Endothelial cell of umbilical vein (primary cell): ENCODE results near the gene FRMD4A. TPM values are rescaled to one million over a fixed set of nuclear protein-coding genes. Genes with fewer than 3 reads are reported as not detected.

Experiments used
- BruUV-seq: library from RNA; stranded (reverse); fragments of 400-500 nt; replicated peaks from 2 replicates; lab custom pipeline; 2021; lab: Mats Ljungman, UMichigan
- CTCF ChIA-PET: fragments of 300-600, 350-600 bp; sonication (Branson Sonifier 250); formaldehyde crosslinking; loops from one replicate; lab custom pipeline; 2021; ENCODE audit warnings: antibody characterized with exemption, inconsistent platforms; lab: Charles Lee
- POLR2A ChIA-PET: fragments of 300-600, 350-600 bp; sonication (Branson Sonifier 250); formaldehyde crosslinking; loops from one replicate; lab custom pipeline; 2021; ENCODE audit warnings: antibody characterized with exemption, inconsistent platforms; lab: Charles Lee
- DNase-seq: peaks from one replicate; pipeline ENCODE4 v3.0.0-alpha.2; 2011; ENCODE audit warnings: low read depth, low spot score
- FAIRE-seq: peaks from 2 replicates; lab custom pipeline; 2011; peaks lifted over from hg19 to GRCh38; lab: Jason Lieb, UNC
- H2AFZ ChIP-seq: 2 replicates; pipeline ENCODE4 v1.6.0; 2012; ENCODE audit warnings: low read depth, low read length, control low read depth, inconsistent platforms
- H3K27ac ChIP-seq: 2 replicates; pipeline ENCODE4 v1.5.1; 2011; ENCODE audit warnings: low read depth, mild to moderate bottlenecking, control low read depth, low read length, moderate library complexity; ENCODE audit not compliant: insufficient read depth
- H3K27me3 ChIP-seq, 2 experiments: 2 replicates each; pipeline versions ENCODE4 v1.6.0 to v1.6.1; 2011; ENCODE audit warnings: low read length in 2 of 2, mixed read lengths in 1 of 2; ENCODE audit not compliant: control insufficient read depth in 2 of 2, insufficient read depth in 2 of 2
- H3K36me3 ChIP-seq, 2 experiments: 2 replicates in 1 of 2; 3 replicates in 1 of 2; pipeline ENCODE4 v1.5.1; 2011; ENCODE audit warnings: low read length in 2 of 2, mild to moderate bottlenecking in 1 of 2, moderate library complexity in 1 of 2; ENCODE audit not compliant: control insufficient read depth in 2 of 2, insufficient read depth in 2 of 2; ENCODE audit errors: extremely low read depth in 1 of 2
- H3K4me1 ChIP-seq: 3 replicates; pipeline ENCODE4 v1.5.1; 2011; ENCODE audit warnings: mild to moderate bottlenecking, low read length; ENCODE audit not compliant: control insufficient read depth, insufficient read depth; ENCODE audit errors: extremely low read depth
- H3K4me2 ChIP-seq: 2 replicates; pipeline ENCODE4 v1.6.1; 2011; ENCODE audit warnings: low read length, control low read depth, mixed read lengths; ENCODE audit not compliant: insufficient read depth
- H3K4me3 ChIP-seq, 3 experiments: fragments of 200-600 bp in 1 of 3; sonication (generic), shearing (Covaris generic) in 1 of 3; replicated peaks in 1 of 3; 2 replicates each; pipeline ENCODE4 v1.5.1; 2011 to 2016; ENCODE audit warnings: control low read depth in 3 of 3, low read length in 3 of 3, mild to moderate bottlenecking in 2 of 3, inconsistent platforms in 1 of 3, low read depth in 1 of 3, moderate library complexity in 1 of 3; ENCODE audit not compliant: insufficient read depth in 1 of 3
- H3K79me2 ChIP-seq: 2 replicates; pipeline ENCODE4 v1.6.0; 2012; ENCODE audit warnings: low read length, inconsistent platforms; ENCODE audit not compliant: control insufficient read depth, insufficient read depth
- H3K9ac ChIP-seq: replicated peaks from 2 replicates; pipeline ENCODE3; 2011; ENCODE audit warnings: low read length, control low read depth; ENCODE audit not compliant: insufficient read depth; ENCODE audit errors: extremely low read depth
- H3K9me1 ChIP-seq: replicated peaks from 3 replicates; pipeline ENCODE4 v1.6.0; 2011; ENCODE audit warnings: mild to moderate bottlenecking, low read length; ENCODE audit not compliant: control insufficient read depth, insufficient read depth; ENCODE audit errors: extremely low read depth
- H3K9me3 ChIP-seq: replicated peaks from 2 replicates; pipeline ENCODE4 v1.5.1; 2012; ENCODE audit warnings: low read length, inconsistent platforms; ENCODE audit not compliant: control insufficient read depth, insufficient read depth
- H4K20me1 ChIP-seq: replicated peaks from 2 replicates; pipeline ENCODE3; 2011; ENCODE audit warnings: mild to moderate bottlenecking, low read length; ENCODE audit not compliant: control insufficient read depth, insufficient read depth; ENCODE audit errors: extremely low read depth
- EZH2 ChIP-seq: IDR thresholded peaks from 2 replicates; pipeline ENCODE4 v1.6.1; 2012; ENCODE audit warnings: borderline replicate concordance, low read depth, mild to moderate bottlenecking, moderate library complexity, low read length, inconsistent platforms; ENCODE audit not compliant: severe bottlenecking
- FOS ChIP-seq: IDR thresholded peaks from 2 replicates; pipeline ENCODE4 v1.6.1; 2011; ENCODE audit warnings: mild to moderate bottlenecking, low read length, moderate library complexity, borderline replicate concordance; ENCODE audit not compliant: insufficient read depth
- GATA2 ChIP-seq: IDR thresholded peaks from 2 replicates; pipeline ENCODE4 v1.7.0; 2011; ENCODE audit warnings: low read depth, mild to moderate bottlenecking, moderate library complexity, mixed read lengths, low read length; ENCODE audit not compliant: insufficient read length, insufficient read depth
- JUN ChIP-seq: IDR thresholded peaks from 2 replicates; pipeline ENCODE4 v1.6.1; 2011; ENCODE audit warnings: borderline replicate concordance, low read depth; ENCODE audit not compliant: insufficient read length, insufficient read depth
- MYC ChIP-seq: IDR thresholded peaks from one replicate; pipeline ENCODE4 v1.6.1; 2011; ENCODE audit warnings: mild to moderate bottlenecking, low read depth, low read length
- POLR2A ChIP-seq: IDR thresholded peaks from 2 replicates; pipeline ENCODE4 v1.6.1; 2012; ENCODE audit warnings: low read depth, mild to moderate bottlenecking, control low read depth, low read length
- POLR2AphosphoS5 ChIP-seq: IDR thresholded peaks from 2 replicates; pipeline ENCODE4 v1.6.1; 2012; ENCODE audit warnings: low read depth, mild to moderate bottlenecking, control low read depth, low read length, moderate library complexity; ENCODE audit not compliant: insufficient read depth
- dilution Hi-C: fragments of 300-500 bp; cut with MboI; formaldehyde crosslinking; loops from one replicate; pipeline ENCODE4 v1.15.0; 2019; ENCODE audit warnings: low sequenced_read_pairs; ENCODE audit not compliant: extremely low pct_ligation_motif_present
- intact Hi-C: fragments of 100-400 bp; cut with micrococcal nuclease; formaldehyde crosslinking; loops from one replicate; pipeline ENCODE4 v1.10.0; 2022
- polyA plus RNA-seq, 4 experiments: library from polyadenylated mRNA; depleted of rRNA in 3 of 4; stranded (reverse) in 3 of 4; unstranded in 1 of 4; fragments of >200 nt; gene quantifications; 2 replicates each; pipeline versions ENCODE4 v1.2.1 to v1.2.3, GENCODE V29; 2011 to 2012; ENCODE audit warnings: missing spikeins in 1 of 4
- total RNA-seq: library from RNA; stranded (reverse); gene quantifications from 2 replicates; pipeline ENCODE4 v1.2.3, GENCODE V29; 2021
- TF ChIP-seq, protein P1 (sequence below): IDR thresholded peaks from 2 replicates; pipeline ENCODE4 v1.6.1; 2011; ENCODE audit not compliant: insufficient read depth, insufficient read length
- TF ChIP-seq, protein P2 (sequence below), 2 donors: IDR thresholded peaks; 1 replicate in 1 of 2; 2 replicates in 1 of 2; pipeline ENCODE4 v1.5.1; 2011; ENCODE audit warnings: low read length in 2 of 2, mild to moderate bottlenecking in 2 of 2, moderate library complexity in 2 of 2, control low read depth in 1 of 2, inconsistent platforms in 1 of 2, low read depth in 1 of 2; ENCODE audit not compliant: insufficient read depth in 1 of 2; ENCODE audit errors: extremely low read depth in 1 of 2

The FRMD4A gene
- total and polyA plus RNA-seq, 2 donors (not counting 3 experiments of a cell fraction or from before 2014, with no cell fraction given): 123 to 148 TPM

- H3K4me1 ChIP-seq: no peaks in the 10 kb centered on the region
- H3K9ac ChIP-seq: no peak overlapping the region
- intact Hi-C loops: no loop called here
These were observed 678.6 kb downstream of the FRMD4A start for GRCh38 chr10:13651969-13652720.

More at GRCh38 chr10:13651969-13652720, 678.6 kb downstream of the FRMD4A start:
- FAIRE-seq (no peak), DNase-seq (no peak)
- no TSS peak for BruUV-seq
- TF ChIP-seq, protein P1, sequence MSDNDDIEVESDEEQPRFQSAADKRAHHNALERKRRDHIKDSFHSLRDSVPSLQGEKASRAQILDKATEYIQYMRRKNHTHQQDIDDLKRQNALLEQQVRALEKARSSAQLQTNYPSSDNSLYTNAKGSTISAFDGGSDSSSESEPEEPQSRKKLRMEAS: no peak
- TF ChIP-seq MYC (no peak), POLR2A (no peak), POLR2AphosphoS5 (no peak), EZH2 (no peak), JUN (no peak), GATA2 (no peak), FOS (no peak)
- TF ChIP-seq, protein P2, sequence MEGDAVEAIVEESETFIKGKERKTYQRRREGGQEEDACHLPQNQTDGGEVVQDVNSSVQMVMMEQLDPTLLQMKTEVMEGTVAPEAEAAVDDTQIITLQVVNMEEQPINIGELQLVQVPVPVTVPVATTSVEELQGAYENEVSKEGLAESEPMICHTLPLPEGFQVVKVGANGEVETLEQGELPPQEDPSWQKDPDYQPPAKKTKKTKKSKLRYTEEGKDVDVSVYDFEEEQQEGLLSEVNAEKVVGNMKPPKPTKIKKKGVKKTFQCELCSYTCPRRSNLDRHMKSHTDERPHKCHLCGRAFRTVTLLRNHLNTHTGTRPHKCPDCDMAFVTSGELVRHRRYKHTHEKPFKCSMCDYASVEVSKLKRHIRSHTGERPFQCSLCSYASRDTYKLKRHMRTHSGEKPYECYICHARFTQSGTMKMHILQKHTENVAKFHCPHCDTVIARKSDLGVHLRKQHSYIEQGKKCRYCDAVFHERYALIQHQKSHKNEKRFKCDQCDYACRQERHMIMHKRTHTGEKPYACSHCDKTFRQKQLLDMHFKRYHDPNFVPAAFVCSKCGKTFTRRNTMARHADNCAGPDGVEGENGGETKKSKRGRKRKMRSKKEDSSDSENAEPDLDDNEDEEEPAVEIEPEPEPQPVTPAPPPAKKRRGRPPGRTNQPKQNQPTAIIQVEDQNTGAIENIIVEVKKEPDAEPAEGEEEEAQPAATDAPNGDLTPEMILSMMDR (IDR thresholded peaks at IDR 0.05; ENCODE audit: extremely low read depth in 1 of 2, insufficient read depth in 1 of 2, low read depth in 1 of 2, low read length in 2 of 2): no peak
- no peak overlapping the region for H3K4me2 ChIP-seq
- no peaks in the 10 kb centered on the region for H3K27me3 ChIP-seq
- H2AFZ ChIP-seq: no peak overlapping the region
- H3K4me3 ChIP-seq: no peak overlapping the region
- POLR2A ChIA-PET: no interaction called here
- H3K36me3 ChIP-seq: peaks cover 49 to 63% of the 10 kb centered on the region in 2 experiments
- CTCF ChIA-PET: no interaction called here
- H4K20me1 ChIP-seq: peaks cover 2% of the 10 kb centered on the region
- no peaks in the 10 kb centered on the region for H3K79me2 ChIP-seq
- H3K27ac ChIP-seq: no peak overlapping the region
- no peaks in the 10 kb centered on the region for H3K9me1 ChIP-seq
- H3K9me3 ChIP-seq: no peaks in the 10 kb centered on the region
- dilution Hi-C loops: no loop called here
